Measurements from ENCODE around the gene PLCL1. TPM values are rescaled to one million over a fixed set of nuclear protein-coding genes. Genes with fewer than 3 reads are reported as not detected.

The PLCL1 gene
- total RNA-seq, 1 experiment from 2014 or later, result 1.6 TPM

- ChIA-PET CTCF (no interaction called here), POLR2A (no interaction called here)
- Mint-ChIP-seq H3K9me3 (ENCODE audit: unreplicated experiment) (peaks cover 9% of the 10 kb centered on the region), H3K4me3 (ENCODE audit: unreplicated experiment) (no peak overlapping the region), H3K27ac (ENCODE audit: unreplicated experiment) (no peak overlapping the region), H3K27me3 (ENCODE audit: insufficient read depth, unreplicated experiment) (peaks cover 3% of the 10 kb centered on the region), H3K4me1 (ENCODE audit: low read depth, unreplicated experiment) (no peaks in the 10 kb centered on the region), H3K36me3 (ENCODE audit: insufficient read depth, unreplicated experiment) (no peaks in the 10 kb centered on the region)
- H3K27me3 ChIP-seq (replicated peaks; ENCODE audit: control insufficient read depth, insufficient read depth, low read length), result no peaks in the 10 kb centered on the region
- no peak for DNase-seq
- no peaks in the 10 kb centered on the region for H3K36me3 ChIP-seq (ENCODE audit: control insufficient read depth, insufficient read depth, low read length)
- no peaks in the 10 kb centered on the region for H3K4me1 ChIP-seq
- intact Hi-C loops (cut with micrococcal nuclease; ENCODE audit: unreplicated experiment), result loop anchor here (2.0 kb wide), 1 partner anchor 76 kb away; no protein-coding TSS in a partner anchor
- H3K9me3 ChIP-seq, result no peaks in the 10 kb centered on the region
- BruUV-seq (replicated peaks), result no TSS peak
- H3K4me3 ChIP-seq (ENCODE audit: low read depth, low read length), result no peak overlapping the region
- no peak for TF ChIP-seq CTCF (IDR thresholded peaks at IDR 0.05; ENCODE audit: insufficient read depth in 1 of 2, low read depth in 1 of 2, low read length in 1 of 2, severe bottlenecking in 1 of 2, unreplicated experiment in 1 of 2)
Measured at GRCh38 chr2:197947219-197947757, 142.9 kb downstream of the PLCL1 start.

DNA sequence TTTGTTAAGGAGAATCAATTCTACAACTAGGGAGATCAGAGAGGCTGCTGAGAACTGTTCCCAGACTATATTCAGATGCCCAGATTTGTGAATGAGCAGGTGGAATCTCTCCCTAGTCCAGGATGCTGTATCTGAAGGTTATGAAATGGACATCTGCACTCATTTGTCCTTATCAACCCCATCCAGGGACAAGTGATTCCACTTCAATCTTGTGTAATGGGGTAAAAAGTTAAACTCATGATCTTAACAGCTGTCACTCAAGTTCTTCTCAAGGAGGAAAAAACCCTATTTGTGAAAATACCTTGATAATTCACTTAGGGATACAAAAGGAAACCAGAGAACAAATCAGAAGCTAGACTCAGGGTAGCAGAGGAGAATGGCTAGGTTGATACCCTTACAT, 144.8 kb downstream of the PLCL1 start:
- no peak for DNase-seq

DNA sequence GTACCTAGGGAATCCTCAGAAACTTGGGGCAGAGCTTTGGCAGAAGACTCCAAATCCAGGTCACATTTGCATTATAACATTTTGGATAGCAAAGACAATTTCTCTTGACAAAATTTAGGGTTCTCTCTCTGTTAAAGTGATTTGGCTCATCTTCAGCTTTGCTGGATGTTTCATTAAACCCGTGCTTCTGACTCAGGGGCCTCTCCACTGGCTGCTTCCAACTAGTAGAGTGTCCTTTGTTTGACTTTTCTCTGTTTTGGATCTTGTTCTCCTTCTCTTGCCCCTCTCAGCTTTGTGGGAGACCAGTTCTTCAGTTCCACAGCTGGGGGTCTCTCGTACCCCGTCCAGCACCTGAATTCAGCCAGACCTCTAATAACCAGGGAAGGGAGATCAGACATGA, 145.6 kb downstream of the PLCL1 start:
- no peak overlapping the region for H3K27ac Mint-ChIP-seq (ENCODE audit: unreplicated experiment)
- H3K9me3 ChIP-seq, result no peaks in the 10 kb centered on the region
- no peaks in the 10 kb centered on the region for H3K36me3 ChIP-seq (ENCODE audit: control insufficient read depth, insufficient read depth, low read length)
- no peak overlapping the region for H3K4me3 Mint-ChIP-seq (ENCODE audit: unreplicated experiment)
- no peaks in the 10 kb centered on the region for H3K27me3 ChIP-seq (replicated peaks; ENCODE audit: control insufficient read depth, insufficient read depth, low read length)
- intact Hi-C loops (cut with micrococcal nuclease; ENCODE audit: unreplicated experiment), result no loop called here
- no peak for DNase-seq
- no peaks in the 10 kb centered on the region for H3K4me1 ChIP-seq
- H3K9me3 Mint-ChIP-seq (ENCODE audit: unreplicated experiment), result no peaks in the 10 kb centered on the region
- no peak overlapping the region for H3K4me3 ChIP-seq (ENCODE audit: low read depth, low read length)
- H3K36me3 Mint-ChIP-seq (ENCODE audit: insufficient read depth, unreplicated experiment), result no peaks in the 10 kb centered on the region
- no peaks in the 10 kb centered on the region for H3K4me1 Mint-ChIP-seq (ENCODE audit: low read depth, unreplicated experiment)
- BruUV-seq (replicated peaks), result no TSS peak
- TF ChIP-seq CTCF (IDR thresholded peaks at IDR 0.05; ENCODE audit: insufficient read depth in 1 of 2, low read depth in 1 of 2, low read length in 1 of 2, severe bottlenecking in 1 of 2, unreplicated experiment in 1 of 2), result no peak
- CTCF ChIA-PET, result no interaction called here
- POLR2A ChIA-PET, result no interaction called here
- H3K27me3 Mint-ChIP-seq (ENCODE audit: insufficient read depth, unreplicated experiment), result peaks cover 3% of the 10 kb centered on the region

More for the DNA sequence above, 144.8 kb downstream of the PLCL1 start:
- no peaks in the 10 kb centered on the region for H3K36me3 Mint-ChIP-seq (ENCODE audit: insufficient read depth, unreplicated experiment)
- H3K4me3 ChIP-seq (ENCODE audit: low read depth, low read length), result no peak overlapping the region
- H3K4me1 Mint-ChIP-seq (ENCODE audit: low read depth, unreplicated experiment), result no peaks in the 10 kb centered on the region
- intact Hi-C loops (cut with micrococcal nuclease; ENCODE audit: unreplicated experiment), result no loop called here
- no peak for TF ChIP-seq CTCF (IDR thresholded peaks at IDR 0.05; ENCODE audit: insufficient read depth in 1 of 2, low read depth in 1 of 2, low read length in 1 of 2, severe bottlenecking in 1 of 2, unreplicated experiment in 1 of 2)
- H3K4me1 ChIP-seq, result no peaks in the 10 kb centered on the region
- no peak overlapping the region for H3K4me3 Mint-ChIP-seq (ENCODE audit: unreplicated experiment)
- no peaks in the 10 kb centered on the region for H3K27me3 ChIP-seq (replicated peaks; ENCODE audit: control insufficient read depth, insufficient read depth, low read length)
- H3K36me3 ChIP-seq (ENCODE audit: control insufficient read depth, insufficient read depth, low read length), result no peaks in the 10 kb centered on the region
- POLR2A ChIA-PET, result no interaction called here
- H3K9me3 Mint-ChIP-seq (ENCODE audit: unreplicated experiment), result no peaks in the 10 kb centered on the region
- CTCF ChIA-PET, result no interaction called here
- no peaks in the 10 kb centered on the region for H3K9me3 ChIP-seq
- no peak overlapping the region for H3K27ac Mint-ChIP-seq (ENCODE audit: unreplicated experiment)
- H3K27me3 Mint-ChIP-seq (ENCODE audit: insufficient read depth, unreplicated experiment), result peaks cover 3% of the 10 kb centered on the region
- BruUV-seq (replicated peaks), result no TSS peak
